K562 (cell line): Measurements from ENCODE around the gene FBXO21. TPM values are rescaled to one million over a fixed set of nuclear protein-coding genes. Genes with fewer than 3 reads are reported as not detected.

Source experiments
- ATF6 ChIP-seq: sonication (generic); formaldehyde crosslinking; IDR thresholded peaks from 2 replicates; pipeline ENCODE4 v1.4.0; 2020; ENCODE audit warnings: mild to moderate bottlenecking, missing genetic modification reagents
- FOXJ2 ChIP-seq: fragments of 200-800 bp; sonication (Bioruptor generic); IDR thresholded peaks from 2 replicates; pipeline ENCODE4 v1.6.1; 2016; ENCODE audit warnings: missing genetic modification characterization, missing compliant biosample characterization
- FOXM1 ChIP-seq, 2 experiments: fragments of 450-650 bp in 1 of 2; sonication (generic) in 1 of 2; formaldehyde crosslinking in 1 of 2; IDR thresholded peaks; 2 replicates each; pipeline versions ENCODE4 v1.6.1 to v1.9.0; 2017 to 2022; ENCODE audit warnings: low read depth in 2 of 2, mild to moderate bottlenecking in 2 of 2, missing genetic modification reagents in 1 of 2, moderate library complexity in 1 of 2
- NEUROD1 ChIP-seq: fragments of 150-350 bp; IDR thresholded peaks from 2 replicates; pipeline ENCODE4 v1.6.1; 2014; ENCODE audit warnings: borderline replicate concordance, low read length, low read depth; ENCODE audit not compliant: partially characterized antibody
- PHF8 ChIP-seq: fragments of 200-600 bp; sonication (generic); IDR thresholded peaks from 2 replicates; pipeline ENCODE4 v1.6.1; 2012; ENCODE audit warnings: mixed run types, mild to moderate bottlenecking, inconsistent platforms, low read length, moderate library complexity, borderline replicate concordance
- RUNX1 ChIP-seq: sonication (generic); IDR thresholded peaks from 2 replicates; pipeline ENCODE4 v1.6.1; 2016; ENCODE audit warnings: antibody characterized with exemption, low read depth
- XRCC5 ChIP-seq: fragments of 200-400 bp; formaldehyde crosslinking; IDR thresholded peaks from 2 replicates; pipeline ENCODE4 v1.6.1; 2017; ENCODE audit warnings: low read depth, mild to moderate bottlenecking, low read length
- ZNF668 ChIP-seq: fragments of 250-450 bp; sonication (Bioruptor Pico); IDR thresholded peaks from 2 replicates; pipeline ENCODE4 v1.8.0; 2022; ENCODE audit warnings: mild to moderate bottlenecking, inconsistent platforms
- polyA plus RNA-seq, 8 experiments: library from polyadenylated mRNA; depleted of rRNA in 4 of 8; stranded (reverse) in 5 of 8; unstranded in 3 of 8; fragments of >200 nt; fragmentation: Nextera tagmentation in 2 of 8; fragmentation: Illumina TruSeq in 1 of 8; extraction: Ambion mirVana in 2 of 8; extraction: Trizol in 1 of 8; gene quantifications; 2 replicates each; pipeline versions ENCODE4 v1.2.1 to v1.2.3, GENCODE V29; 2011 to 2014; ENCODE audit warnings: inconsistent platforms in 1 of 8, missing spikeins in 1 of 8
- total RNA-seq, 7 experiments: library from RNA; depleted of rRNA in 6 of 7; stranded (reverse); fragments of >200 nt in 6 of 7; fragmentation: Illumina TruSeq in 2 of 7; extraction: Trizol in 2 of 7; gene quantifications; 2 replicates each; pipeline versions ENCODE4 v1.2.1 to v1.2.3, GENCODE V29; 2011 to 2021; ENCODE audit warnings: low replicate concordance in 1 of 7
- TF ChIP-seq, protein P1 (sequence below), 2 experiments: fragments of 450-650 bp; formaldehyde crosslinking in 1 of 2; IDR thresholded peaks; 2 replicates each; pipeline versions ENCODE4 v1.4.0 to v1.6.1; 2014 to 2020; ENCODE audit warnings: mild to moderate bottlenecking in 2 of 2, borderline replicate concordance in 1 of 2, low read depth in 1 of 2

FBXO21 gene
- total and polyA plus RNA-seq, 9 of the 15 experiments (the other 6 are each of a cell fraction or from before 2014, with no cell fraction given): 3.0 to 50.9 (median 9.1) TPM

DNA sequence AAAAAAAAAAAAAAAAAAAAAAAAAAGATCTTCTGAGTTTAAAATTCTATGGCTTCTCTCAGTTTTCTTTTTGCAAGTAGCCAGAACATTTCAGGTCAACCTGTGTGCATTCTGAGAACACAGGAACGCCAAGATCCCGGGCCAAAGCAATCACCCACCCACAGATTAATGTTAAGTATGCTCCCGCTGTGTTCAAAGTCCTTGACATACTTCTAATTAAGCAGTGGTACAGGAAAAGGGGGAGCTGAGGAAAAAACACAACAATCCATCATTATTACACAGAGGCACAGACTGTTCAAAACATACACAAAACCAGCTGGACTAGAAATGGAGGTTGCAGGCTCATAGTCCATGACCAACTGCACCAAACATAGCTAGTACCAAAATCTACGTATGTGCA is 2.8 kb downstream of the FBXO21 start (continued):
- TF ChIP-seq ATF6: no peak
- no peak for TF ChIP-seq NEUROD1
- no peak for TF ChIP-seq FOXJ2 (tag)
- TF ChIP-seq ZNF668 (CRISPR knock-in tag): no peak
- TF ChIP-seq, protein P1, sequence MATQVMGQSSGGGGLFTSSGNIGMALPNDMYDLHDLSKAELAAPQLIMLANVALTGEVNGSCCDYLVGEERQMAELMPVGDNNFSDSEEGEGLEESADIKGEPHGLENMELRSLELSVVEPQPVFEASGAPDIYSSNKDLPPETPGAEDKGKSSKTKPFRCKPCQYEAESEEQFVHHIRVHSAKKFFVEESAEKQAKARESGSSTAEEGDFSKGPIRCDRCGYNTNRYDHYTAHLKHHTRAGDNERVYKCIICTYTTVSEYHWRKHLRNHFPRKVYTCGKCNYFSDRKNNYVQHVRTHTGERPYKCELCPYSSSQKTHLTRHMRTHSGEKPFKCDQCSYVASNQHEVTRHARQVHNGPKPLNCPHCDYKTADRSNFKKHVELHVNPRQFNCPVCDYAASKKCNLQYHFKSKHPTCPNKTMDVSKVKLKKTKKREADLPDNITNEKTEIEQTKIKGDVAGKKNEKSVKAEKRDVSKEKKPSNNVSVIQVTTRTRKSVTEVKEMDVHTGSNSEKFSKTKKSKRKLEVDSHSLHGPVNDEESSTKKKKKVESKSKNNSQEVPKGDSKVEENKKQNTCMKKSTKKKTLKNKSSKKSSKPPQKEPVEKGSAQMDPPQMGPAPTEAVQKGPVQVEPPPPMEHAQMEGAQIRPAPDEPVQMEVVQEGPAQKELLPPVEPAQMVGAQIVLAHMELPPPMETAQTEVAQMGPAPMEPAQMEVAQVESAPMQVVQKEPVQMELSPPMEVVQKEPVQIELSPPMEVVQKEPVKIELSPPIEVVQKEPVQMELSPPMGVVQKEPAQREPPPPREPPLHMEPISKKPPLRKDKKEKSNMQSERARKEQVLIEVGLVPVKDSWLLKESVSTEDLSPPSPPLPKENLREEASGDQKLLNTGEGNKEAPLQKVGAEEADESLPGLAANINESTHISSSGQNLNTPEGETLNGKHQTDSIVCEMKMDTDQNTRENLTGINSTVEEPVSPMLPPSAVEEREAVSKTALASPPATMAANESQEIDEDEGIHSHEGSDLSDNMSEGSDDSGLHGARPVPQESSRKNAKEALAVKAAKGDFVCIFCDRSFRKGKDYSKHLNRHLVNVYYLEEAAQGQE (IDR thresholded peaks at IDR 0.05; ENCODE audit: borderline replicate concordance): no peak
- TF ChIP-seq, protein P1 (CRISPR knock-in tag; IDR thresholded peaks at IDR 0.05; ENCODE audit: low read depth): no peak
- no peak for TF ChIP-seq PHF8
- TF ChIP-seq RUNX1: no peak
- no peak for TF ChIP-seq XRCC5
- no peak for TF ChIP-seq FOXM1 (IDR thresholded peaks at IDR 0.05; ENCODE audit: low read depth)
- TF ChIP-seq FOXM1 (CRISPR knock-in tag; IDR thresholded peaks at IDR 0.05; ENCODE audit: low read depth): no peak
